GM04503 (cell line): ENCODE measurements around the gene CINP.
"Not testable (repeated sequence)": the region's sequence is repeated elsewhere in the genome, so short reads cannot be mapped to it uniquely, and the experiment has no call there.

Source experiments
- DNase-seq: peaks from one replicate; pipeline ENCODE4 v3.0.0-alpha.2; 2012; ENCODE audit warnings: low read depth

CINP gene

DNA sequence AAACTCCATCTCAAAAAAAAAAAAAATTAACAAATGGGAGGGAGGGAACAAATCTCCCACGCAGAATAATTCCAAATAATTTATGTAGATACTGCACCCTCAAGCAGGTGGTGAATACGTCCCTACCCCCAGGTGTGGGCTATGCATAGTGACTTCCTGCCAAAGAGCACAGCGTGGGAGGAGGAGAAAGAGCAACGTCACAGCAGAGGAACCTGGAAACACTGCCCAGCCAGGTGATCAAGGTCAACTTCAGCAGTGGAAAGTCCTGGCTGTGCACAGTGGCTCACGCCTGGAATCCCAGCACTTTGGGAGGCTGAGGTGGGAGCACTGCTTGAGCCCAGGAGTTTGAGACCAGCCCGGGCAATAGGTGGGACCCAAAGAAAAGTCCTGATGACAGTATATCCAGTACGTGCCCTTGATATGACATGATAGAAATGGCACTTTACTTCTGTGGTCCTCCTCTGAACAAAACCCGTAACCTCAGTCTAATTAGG, 9.5 kb downstream of the CINP start:
- DNase-seq, result no peak

DNA sequence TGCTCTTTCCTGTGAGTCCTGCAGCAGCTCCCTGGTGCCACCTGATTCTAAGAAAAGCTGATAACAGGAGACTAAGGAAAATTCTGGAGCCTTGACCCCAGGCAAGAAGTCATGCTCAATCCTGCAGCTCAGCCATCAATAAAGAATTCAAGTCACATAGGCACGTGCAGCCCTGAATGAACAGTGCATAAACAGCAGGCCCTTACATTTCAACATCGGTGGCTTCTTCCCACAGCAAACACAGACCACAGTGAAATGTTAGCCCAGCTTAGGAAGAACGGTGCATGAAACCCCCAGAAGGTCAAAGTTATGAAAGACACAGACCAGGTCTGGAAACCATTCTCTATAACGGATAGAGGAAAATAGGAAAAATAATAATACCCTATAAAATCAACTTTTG, 10.5 kb downstream of the CINP start:
- DNase-seq, result no peak

DNA sequence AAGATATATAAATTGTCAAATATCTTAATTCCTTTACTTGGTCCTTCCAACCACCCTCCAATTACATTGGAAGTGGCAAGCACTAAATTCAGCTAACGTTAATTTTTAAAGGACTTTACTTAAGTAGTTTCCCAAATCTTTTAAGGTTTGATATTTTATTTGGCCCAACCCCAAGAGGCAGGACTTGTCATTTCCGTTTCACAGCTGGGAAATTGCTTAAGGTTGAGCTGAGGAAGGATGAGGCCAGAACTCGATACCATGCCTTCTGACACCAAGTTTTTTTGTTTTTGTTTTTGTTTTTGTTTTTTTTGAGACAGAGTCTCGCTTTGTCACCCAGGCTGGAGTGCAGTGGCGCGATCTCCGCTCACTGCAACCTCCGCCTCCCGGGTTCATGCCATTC, 11.1 kb downstream of the CINP start:
- not testable (repeated sequence) for DNase-seq

DNA sequence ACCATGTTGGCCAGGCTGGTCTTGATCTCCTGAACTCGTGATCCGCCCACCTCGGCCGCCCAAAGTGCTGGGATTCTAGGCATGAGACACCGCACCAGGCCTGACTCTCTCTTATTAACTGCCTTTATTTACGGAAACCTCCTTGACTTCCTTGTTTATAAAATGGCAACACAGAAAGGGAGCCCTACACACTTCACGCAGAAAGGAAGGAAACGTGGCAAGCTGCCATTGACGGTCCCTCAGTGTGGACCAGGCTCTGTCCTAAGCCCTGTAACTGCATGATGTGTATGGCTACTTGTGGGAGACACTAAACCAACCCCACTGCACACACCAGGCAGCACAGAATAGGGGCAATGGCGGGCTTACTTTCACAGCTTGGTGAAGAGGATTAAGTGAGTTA, 11.7 kb downstream of the CINP start:
- DNase-seq, result no peak

DNA sequence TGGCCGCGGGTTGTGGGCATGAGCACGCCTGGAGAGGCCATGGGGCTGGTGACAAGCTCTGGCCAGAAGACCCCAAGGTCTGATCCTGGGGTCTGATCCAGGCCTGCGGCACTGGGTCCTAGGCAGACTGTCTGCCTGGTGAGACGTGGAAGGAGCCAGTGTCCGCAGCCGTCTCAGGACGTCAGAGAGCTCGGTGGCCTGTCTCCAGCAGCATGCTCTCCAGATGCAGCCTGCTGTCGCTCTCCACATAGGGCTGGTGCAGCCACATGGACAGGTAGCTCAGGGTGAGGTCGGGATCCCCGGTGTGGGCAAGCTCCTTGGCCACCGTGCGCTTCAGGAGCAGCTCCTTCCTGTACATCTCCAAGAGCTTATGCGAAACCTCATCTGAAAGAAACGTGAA, 14.3 kb downstream of the CINP start:
- DNase-seq, result no peak

DNA sequence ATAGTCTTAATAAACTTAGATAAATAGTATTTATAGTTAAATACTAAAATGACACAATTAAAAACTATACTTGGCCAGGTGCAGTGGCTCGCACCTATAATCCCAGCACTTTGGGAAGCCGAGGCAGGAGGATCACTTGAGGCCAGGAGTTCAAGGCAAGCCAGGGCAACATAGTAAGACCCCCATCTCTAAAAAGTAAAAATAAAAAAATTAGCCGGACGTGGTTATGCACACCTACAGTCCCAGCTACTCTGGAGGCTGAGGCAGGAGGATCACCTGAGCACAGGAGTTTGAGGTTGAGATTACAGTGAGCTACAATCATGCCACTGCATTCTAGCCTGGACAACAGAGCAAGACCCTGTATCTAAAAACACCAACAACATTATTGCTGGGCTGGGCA, 16.0 kb downstream of the CINP start:
- DNase-seq, result no peak

DNA sequence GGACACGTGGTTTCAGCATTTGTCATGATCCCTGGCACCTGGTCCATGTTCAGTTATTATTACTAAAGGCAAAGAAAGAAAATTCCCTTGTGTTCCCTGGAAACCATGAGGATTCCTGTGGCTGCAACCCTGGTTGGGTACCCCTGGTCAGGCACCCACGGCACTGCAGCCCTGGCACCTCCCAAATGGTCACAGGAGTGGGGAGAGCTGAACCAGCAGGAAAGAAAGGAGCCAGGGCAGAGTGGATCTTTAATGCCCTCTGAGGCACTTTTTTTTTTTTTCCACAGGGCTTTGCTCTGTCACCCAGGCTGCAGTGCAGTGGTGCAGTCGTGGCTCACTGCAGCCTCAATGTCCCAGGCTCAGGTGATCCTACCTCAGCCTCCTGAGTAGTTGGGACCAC, 17.5 kb downstream of the CINP start:
- no peak for DNase-seq

DNA sequence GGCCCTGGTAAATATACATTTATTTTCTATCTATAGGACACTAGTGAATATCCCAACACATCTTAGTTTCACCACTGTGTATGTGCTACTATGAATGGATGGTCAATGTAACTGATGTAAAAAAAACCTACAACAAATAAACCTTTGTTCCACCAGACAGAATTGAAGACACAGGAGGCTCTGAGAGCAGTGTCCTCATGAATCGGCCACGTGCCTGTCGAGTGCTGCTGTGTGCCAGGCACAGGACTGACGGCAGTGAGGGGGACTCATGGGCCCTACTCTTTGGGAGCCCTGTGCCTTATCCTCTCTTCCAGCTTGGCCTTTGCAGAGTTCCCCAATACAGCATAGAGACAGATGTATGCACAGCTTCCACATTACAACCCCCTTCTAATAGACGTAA, 18.2 kb downstream of the CINP start:
- DNase-seq, result no peak

DNA sequence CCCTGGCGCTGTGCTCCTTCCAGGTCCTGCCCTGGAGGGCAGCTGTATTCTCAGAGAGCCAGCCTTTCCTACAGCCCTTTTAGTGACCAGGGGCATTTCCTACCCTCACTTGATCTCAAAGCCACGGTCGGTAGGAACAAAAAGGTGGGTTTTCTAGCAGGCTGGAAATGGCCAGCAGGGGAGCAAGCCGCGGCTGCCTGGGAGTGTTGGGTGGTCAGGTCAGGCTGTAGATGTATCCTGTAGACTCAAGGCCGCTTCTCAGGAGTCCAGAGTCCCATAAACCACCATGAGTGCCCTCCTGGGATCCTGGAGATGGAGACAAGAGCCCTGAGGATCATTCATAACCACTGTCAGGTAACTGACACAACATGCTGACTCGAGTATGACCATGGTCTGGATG, 18.6 kb downstream of the CINP start:
- no peak for DNase-seq

DNA sequence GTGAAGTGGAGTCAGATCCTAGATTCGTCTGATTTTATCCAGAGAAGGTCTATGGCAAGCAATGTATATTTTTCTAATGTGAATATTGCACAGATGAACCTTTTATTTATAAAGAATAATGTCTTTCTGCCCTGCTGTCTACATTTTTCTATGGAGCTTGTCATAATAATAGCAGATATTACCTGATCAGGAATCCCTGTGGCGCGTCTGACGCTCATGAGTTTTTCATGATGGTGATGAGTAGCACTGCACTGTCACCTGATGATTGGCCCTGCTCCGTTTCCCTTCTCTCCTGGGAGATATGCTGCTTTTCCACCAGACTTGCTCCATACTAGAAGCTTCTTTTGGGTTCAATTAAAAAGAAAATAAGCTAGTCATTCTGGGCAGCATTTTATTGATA, 20.5 kb downstream of the CINP start:
- DNase-seq, result no peak

DNA sequence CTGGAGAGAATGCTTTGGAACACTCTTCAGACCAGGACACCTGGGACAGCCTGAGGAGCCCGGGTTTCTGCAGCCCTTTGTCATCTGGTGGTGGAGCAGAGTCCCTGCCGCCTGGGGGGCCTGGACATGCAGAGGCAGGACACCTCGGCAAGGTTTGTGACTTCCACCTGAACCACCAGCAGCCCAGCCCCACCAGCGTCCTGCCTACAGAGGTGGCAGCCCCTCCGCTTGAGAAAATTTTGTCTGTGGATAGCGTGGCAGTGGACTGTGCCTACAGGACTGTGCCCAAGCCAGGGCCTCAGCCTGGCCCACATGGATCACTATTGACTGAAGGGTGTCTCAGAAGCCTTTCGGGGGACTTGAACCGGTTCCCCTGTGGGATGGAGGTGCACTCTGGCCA, 21.1 kb downstream of the CINP start:
- DNase-seq, result no peak

DNA sequence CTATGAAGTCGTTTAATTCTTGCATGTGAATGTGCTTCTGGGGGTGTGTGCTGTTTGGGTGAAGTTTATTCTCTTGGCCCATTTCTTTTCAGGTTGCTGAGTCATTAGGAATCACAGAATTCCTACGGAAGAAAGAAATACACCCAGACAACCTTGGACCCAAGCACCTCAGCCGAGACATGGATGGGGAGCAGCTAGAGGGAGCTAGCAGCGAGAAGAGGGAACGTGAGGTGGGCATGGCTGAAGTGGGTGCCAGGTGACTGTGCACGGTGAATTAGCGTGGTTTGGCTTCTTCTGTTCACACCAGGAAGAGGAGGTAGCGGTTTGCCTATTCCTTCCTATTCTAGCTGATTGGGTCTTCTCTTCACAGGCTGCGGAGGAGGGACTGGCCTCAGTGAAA, 24.0 kb downstream of the CINP start:
- no peak for DNase-seq

DNA sequence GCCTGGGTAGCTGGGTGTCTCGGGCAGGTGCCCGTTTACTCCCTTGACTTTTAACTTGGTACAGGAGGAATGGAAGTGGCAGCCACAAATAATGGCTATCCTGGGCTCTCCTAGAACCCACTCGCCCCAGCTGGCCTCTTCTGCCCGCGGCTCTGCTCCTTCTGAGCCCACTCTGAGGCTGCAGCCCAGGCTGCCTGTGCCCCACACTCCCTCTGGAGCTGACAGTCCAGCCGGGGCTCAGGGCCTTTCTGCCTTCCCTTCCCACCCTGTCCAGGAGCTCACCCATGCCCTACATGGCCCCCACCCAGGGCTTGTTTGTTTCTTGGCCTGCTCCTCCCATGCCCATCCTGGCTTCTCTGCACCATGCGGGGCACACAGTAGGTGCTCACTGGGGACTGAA, 27.5 kb downstream of the CINP start:
- no peak for DNase-seq

DNA sequence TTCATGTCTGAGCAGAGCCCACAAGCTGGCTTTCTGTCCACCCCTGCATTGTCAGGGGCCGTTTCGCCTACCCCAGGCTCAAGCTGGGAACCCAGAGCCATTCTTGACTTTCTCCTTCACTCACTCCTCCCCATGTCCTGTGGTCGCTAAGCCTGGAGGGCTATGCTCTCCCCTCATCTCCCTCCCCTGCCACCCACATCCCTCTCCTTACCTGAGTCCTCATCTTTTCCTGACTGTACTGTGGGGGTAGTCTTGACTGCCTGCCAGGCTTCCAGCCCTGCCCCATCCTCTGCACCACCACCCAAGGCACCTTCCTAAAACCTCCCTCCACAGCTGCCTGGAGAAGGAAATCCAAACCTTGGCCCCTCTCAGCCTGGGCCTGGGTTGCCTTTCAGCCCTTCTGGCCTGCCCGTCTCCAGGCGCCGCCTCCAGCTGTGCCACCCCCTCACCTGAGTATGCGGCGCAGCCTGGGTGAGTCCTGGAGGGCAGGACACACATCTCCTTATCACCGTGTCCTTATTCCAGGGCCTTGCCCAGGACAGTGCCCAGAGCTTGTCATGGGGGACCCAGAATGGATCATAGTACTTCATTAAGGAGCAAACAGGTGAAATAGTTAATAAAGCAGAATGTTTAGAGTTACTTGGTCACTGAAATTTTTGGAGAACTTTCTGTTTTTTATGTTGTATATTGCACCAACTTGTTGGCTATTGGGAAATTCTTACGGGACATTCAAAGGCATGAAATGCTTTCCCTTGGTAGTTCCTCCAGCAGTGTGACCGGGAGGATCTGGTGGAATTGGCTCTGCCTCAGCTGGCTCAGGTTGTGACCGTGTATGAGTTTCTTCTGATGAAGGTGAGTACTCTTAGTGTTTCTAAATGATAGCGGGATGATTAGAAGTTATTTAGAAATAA, 28.6 kb downstream of the CINP start:
- no peak for DNase-seq

DNA sequence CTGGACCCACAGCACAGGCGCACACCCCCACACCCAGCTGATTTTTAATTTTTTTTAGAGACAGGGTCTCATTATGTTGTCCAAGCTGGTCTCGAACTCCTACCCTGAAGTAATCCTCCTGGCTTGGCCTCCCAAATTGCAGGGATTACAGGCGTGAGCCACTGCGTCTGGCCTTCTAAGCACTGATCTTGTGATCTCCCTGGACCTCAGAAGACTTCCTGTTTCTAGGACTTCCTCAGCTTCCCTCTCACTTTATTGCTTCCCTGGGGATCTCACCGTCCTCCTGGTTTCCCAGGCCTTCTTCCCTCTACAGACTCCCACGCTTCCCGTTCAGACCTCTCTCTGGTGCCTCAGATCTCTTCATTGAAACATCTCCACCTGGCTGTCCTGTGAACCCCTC, 29.3 kb downstream of the CINP start:
- DNase-seq, result no peak

DNA sequence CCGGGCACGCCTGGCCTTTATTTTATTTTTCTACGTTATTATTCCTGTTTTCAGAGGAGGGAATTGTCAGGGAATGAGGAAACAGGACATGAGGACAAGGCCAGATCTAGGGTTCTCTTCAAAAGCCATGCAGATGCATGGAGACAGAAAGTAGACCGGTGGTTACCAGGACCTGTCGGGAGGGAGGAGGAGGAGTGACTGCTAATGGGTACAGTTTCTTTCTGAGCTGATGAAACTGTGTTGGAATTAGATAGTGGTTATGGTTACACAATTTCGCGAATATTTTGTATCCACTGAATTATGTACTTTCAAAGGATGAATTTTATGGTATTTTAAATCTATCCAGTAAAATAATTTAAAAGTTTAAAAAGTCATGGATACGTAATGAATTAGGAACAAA, 31.9 kb downstream of the CINP start:
- DNase-seq, result no peak

DNA sequence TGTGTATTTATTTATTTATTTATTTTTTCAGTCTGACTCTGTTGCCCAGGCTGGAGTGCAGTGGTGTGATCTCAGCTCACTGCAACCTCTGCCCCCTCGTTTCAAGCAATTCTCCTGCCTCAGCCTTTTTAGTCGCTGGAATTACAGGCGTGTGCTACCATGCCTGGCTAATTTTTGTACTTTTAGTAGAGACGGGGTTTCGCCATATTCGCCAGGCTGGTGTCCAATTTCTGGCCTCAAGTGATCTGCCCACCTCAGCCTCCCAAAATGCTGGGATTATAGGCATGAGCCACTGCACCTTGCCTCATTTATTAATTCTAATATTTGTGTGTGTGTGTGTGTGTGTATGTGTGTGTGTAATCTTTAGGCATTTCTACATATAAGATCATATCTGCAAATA, 33.3 kb downstream of the CINP start:
- DNase-seq, result not testable (repeated sequence)

DNA sequence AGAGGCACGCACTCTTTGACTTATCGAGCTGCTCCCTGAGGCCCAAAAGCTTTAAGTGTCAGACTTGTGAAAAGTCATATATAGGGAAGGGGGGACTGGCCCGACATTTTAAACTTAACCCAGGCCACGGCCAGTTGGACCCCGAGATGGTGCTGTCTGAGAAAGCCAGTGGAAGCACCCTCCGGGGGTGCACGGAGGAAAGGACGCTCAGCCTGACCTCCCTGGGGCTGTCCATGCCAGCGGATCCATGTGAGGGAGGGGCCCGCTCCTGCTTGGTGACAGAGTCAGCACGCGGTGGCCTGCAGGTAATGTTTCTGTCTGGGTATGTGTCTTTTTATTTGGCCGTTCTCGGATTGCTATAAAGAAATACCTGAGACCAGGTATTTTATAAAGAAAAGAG, 36.1 kb downstream of the CINP start:
- DNase-seq, result no peak

DNA sequence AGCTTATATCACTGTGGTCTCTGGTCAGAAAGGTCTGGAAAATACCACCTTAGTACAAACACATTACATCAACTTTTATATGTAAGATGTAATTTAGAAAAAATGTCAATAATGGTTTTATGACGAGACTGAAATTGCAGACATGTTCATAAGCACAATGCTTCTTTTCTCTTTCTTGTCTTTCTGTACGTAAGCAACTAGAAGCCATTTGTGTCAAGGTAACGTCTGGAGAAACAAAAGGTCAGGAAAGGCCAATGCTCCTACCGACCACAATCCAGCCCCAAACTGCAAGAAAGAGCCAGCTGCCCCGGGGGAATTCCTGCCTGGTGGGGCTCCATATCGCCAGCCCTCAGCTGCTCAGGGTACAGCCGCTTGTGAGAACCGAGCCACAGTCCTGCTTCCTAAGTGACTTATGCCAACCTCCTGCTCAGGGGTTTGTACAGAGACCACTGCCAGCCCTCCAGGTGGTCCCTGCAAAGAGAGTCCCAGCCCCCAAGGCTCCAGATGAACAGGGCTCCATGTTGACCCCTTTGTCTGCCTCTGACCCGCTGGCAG, 36.8 kb downstream of the CINP start:
- no peak for DNase-seq

DNA sequence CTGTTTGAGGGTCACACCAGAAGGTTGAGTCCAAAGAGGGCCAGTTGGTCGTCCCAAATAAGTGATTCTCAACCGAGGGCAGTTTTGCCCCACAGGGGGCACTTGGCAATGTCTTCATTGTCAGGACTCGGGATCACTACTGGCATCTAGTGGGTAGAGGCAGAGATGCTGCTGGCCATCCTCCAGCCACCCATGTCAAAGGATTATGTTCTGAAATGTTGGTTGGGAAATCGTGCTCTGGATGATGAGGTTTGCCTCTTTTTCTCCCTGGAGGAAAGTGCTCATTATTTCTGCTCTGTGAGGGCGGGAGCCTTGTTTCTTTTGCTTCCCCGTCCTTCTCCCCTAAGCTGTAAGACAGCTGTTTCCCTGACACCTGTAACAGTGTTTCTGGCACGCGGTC, 39.6 kb downstream of the CINP start:
- no peak for DNase-seq

DNA sequence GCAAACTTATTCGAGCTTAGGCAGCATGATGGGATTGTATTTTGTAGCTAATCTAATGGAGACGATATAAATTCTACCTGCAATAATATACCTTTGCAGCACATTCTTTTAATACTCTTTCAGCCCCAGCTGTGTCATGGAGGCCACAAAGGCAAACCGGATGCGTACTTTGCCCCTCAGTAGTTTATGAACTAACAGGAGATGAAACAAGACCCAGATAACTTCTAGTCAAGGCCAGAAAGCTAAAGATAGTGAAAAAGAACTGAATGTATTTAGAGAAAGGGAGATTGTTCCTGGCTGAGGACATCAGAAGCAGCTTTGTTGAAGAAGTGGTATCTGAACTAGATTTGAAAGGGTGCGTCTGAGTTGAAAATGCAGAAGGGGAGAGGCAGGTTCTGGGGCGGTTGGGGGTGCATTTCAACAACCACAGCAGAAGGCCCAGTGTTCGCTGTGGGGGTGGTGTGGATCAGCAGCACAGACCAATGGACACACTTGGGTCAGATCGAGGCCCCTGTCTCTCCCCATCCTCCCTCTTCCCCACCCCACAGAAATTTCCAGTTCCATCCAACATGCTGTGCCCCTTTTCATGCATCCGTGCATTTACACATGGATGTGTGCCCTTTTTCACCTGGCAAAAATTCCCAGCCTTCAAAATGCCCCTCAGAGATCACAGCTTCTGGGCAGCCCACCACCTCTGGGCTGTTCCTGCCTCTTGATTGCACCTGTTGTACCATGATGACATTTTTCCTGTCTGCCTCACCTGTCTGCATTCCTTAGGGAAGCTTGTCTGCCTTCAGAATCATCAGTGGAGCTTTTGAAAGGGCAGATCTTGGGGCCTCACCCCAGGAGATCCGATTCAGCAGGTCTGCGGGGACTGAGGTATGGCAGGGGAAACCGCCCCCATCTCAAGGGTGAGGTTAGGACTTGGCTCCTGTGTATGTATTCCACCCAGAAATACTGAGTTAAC, 41.0 kb downstream of the CINP start:
- no peak for DNase-seq

DNA sequence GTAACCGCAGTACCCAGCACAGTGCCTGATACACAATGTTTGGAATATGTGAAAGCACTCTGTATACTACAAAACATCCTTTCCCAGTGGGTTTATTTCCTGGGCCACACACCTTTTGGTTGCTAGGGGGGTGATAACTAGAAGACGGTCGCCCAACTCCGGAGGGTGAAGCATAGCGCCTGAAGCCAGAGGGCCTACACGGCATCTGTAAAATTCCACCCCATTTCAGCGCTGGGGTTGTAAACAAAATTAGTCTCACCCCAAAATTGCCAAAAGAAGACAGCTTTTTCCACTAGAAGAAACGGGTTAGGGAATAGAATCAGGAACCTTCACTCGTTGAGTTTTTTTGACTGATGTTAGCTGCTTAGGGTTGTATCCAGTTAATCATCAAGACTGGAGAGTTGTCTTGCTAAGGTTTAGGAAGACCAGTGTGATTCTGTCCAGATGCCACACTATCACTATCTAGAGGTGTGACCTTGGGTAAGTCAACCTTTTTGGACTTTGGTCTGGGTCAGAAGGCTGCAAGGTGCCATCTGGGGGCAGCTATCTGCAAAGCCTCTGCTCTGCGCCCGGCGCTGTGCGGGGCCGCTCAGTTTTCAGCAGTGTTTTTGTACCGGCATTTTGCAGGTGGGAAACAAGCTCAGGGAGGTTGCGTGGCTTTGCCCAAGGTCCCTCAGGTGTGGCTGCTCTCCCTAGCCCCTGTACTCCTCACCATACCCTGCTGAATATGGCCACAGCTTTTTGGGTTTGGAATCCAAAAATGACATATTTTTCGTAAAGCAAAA, 41.8 kb downstream of the CINP start:
- no peak for DNase-seq
